HepG2 (cell line): ENCODE measurements around the gene KRT77. TPM values are rescaled to one million over a fixed set of nuclear protein-coding genes. Genes with fewer than 3 reads are reported as not detected.

Experiments
- SUZ12 ChIP-seq: fragments of 150-350 bp; IDR thresholded peaks from 2 replicates; pipeline ENCODE4 v1.6.1; 2014; ENCODE audit warnings: low read depth, low read length
- TOE1 ChIP-seq: sonication (generic); formaldehyde crosslinking; IDR thresholded peaks from 2 replicates; pipeline ENCODE4 v1.4.0; 2020; ENCODE audit warnings: mild to moderate bottlenecking, missing genetic modification reagents
- ZFP91 ChIP-seq: sonication (generic); formaldehyde crosslinking; IDR thresholded peaks from 2 replicates; pipeline ENCODE4 v1.9.0; 2022; ENCODE audit warnings: missing genetic modification reagents, mild to moderate bottlenecking, borderline replicate concordance
- ZNF138 ChIP-seq: sonication (generic); formaldehyde crosslinking; IDR thresholded peaks from 2 replicates; pipeline ENCODE4 v1.5.0; 2020; ENCODE audit warnings: mild to moderate bottlenecking, low read depth, missing genetic modification reagents
- ZNF24 ChIP-seq: fragments of 450-650 bp; IDR thresholded peaks from 2 replicates; pipeline ENCODE4 v1.6.1; 2017; ENCODE audit warnings: antibody characterized with exemption, mild to moderate bottlenecking
- ZNF317 ChIP-seq: sonication (generic); formaldehyde crosslinking; IDR thresholded peaks from 2 replicates; pipeline ENCODE4 v1.5.0; 2020; ENCODE audit warnings: mild to moderate bottlenecking, missing genetic modification reagents
- ZNF513 ChIP-seq: sonication (generic); formaldehyde crosslinking; conservative IDR thresholded peaks from 2 replicates; pipeline ENCODE4 v1.5.0; 2020; ENCODE audit warnings: missing genetic modification reagents
- ZNF615 ChIP-seq: sonication (generic); formaldehyde crosslinking; IDR thresholded peaks from 2 replicates; pipeline ENCODE4 v1.5.0; 2020; ENCODE audit warnings: mild to moderate bottlenecking, missing genetic modification reagents, borderline replicate concordance
- ZNF790 ChIP-seq: sonication (generic); formaldehyde crosslinking; IDR thresholded peaks from 2 replicates; pipeline ENCODE4 v1.8.0; 2022; ENCODE audit warnings: missing genetic modification reagents, mild to moderate bottlenecking, borderline replicate concordance
- ZNF878 ChIP-seq: sonication (generic); formaldehyde crosslinking; IDR thresholded peaks from 2 replicates; pipeline ENCODE4 v1.8.1; 2023; ENCODE audit warnings: mild to moderate bottlenecking, missing genetic modification reagents, moderate library complexity
- ZNF879 ChIP-seq: sonication (generic); formaldehyde crosslinking; IDR thresholded peaks from 2 replicates; pipeline ENCODE4 v1.8.1; 2023; ENCODE audit warnings: missing genetic modification reagents
- polyA plus RNA-seq, 8 experiments: library from polyadenylated mRNA; depleted of rRNA in 3 of 8; stranded (reverse) in 7 of 8; unstranded in 1 of 8; fragments of >200 nt; fragmentation: Illumina TruSeq in 4 of 8; extraction: Trizol in 4 of 8; gene quantifications; 2 replicates each; pipeline versions ENCODE4 v1.2.1 to v1.2.3, GENCODE V29; 2011 to 2016; ENCODE audit warnings: low read depth in 4 of 8, missing spikeins in 1 of 8, mixed read lengths in 1 of 8; ENCODE audit not compliant: insufficient read depth in 1 of 8
- total RNA-seq, 5 experiments: library from RNA; depleted of rRNA; stranded (reverse); fragments of >200 nt; fragmentation: Illumina TruSeq; extraction: Trizol; gene quantifications; 2 replicates each; pipeline ENCODE4 v1.2.3, GENCODE V29; 2016; ENCODE audit warnings: low read depth in 1 of 5

KRT77 gene
- total and polyA plus RNA-seq, 2 of the 13 experiments (the other 11 are each of a cell fraction or from before 2014, with no cell fraction given) = not detected

GRCh38 chr12:52691841-52692150 lies 11.5 kb downstream of the KRT77 start (continued):
- no peak for TF ChIP-seq ZFP91 (CRISPR knock-in tag)
- no peak for TF ChIP-seq ZNF790 (CRISPR knock-in tag)
- no peak for TF ChIP-seq ZNF138 (CRISPR knock-in tag)
- TF ChIP-seq ZNF615 (CRISPR knock-in tag) = no peak
- no peak for TF ChIP-seq SUZ12
- TF ChIP-seq ZNF513 = no peak
- no peak for TF ChIP-seq ZNF879 (CRISPR knock-in tag)
- TF ChIP-seq ZNF317 = no peak
- TF ChIP-seq ZNF878 = no peak
- no peak for TF ChIP-seq ZNF24
- no peak for TF ChIP-seq TOE1 (CRISPR knock-in tag)
